Gastroesophageal sphincter (tissue), 3 donors: ENCODE results near the gene ATXN2.

Source experiments
- POLR2AphosphoS5 ChIP-seq: sonication (generic); formaldehyde crosslinking; IDR thresholded peaks from one replicate; pipeline ENCODE4 v1.6.1; 2017; ENCODE audit warnings: antibody characterized with exemption
- TF ChIP-seq, protein P1 (sequence below), 4 experiments: fragments of 200-600 bp in 2 of 4; fragments of 450-650 bp in 2 of 4; sonication (generic) in 1 of 4; IDR thresholded peaks; one replicate each; pipeline ENCODE4 v1.5.1; 2017 to 2019; ENCODE audit warnings: antibody characterized with exemption in 4 of 4, mild to moderate bottlenecking in 2 of 4, moderate library complexity in 2 of 4

DNA sequence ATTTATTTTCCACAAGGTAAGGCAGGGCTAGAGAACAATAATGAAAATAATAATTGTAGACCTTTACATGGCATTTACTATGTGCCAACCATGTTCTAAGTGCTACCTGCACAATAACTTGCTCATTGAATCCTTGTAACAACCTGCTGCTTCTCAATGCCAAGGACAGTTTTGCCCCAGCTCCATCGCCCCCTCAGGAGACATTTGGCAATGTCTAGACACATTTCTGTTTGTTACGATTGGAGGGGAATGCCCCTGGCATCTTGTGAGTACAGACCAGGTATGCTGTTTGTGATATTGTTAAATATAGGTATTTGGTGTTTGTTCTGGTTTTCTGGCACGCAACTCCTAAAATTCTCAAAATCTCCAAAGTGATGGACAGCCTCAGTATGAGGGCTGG is 8.1 kb upstream of the ATXN2 start:
- TF ChIP-seq, protein P1, sequence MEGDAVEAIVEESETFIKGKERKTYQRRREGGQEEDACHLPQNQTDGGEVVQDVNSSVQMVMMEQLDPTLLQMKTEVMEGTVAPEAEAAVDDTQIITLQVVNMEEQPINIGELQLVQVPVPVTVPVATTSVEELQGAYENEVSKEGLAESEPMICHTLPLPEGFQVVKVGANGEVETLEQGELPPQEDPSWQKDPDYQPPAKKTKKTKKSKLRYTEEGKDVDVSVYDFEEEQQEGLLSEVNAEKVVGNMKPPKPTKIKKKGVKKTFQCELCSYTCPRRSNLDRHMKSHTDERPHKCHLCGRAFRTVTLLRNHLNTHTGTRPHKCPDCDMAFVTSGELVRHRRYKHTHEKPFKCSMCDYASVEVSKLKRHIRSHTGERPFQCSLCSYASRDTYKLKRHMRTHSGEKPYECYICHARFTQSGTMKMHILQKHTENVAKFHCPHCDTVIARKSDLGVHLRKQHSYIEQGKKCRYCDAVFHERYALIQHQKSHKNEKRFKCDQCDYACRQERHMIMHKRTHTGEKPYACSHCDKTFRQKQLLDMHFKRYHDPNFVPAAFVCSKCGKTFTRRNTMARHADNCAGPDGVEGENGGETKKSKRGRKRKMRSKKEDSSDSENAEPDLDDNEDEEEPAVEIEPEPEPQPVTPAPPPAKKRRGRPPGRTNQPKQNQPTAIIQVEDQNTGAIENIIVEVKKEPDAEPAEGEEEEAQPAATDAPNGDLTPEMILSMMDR (IDR thresholded peaks at IDR 0.05): no peak
- TF ChIP-seq POLR2AphosphoS5: no peak
